NCI-H1694 treated with DMSO at 0.1 percent for 48 hours (cell line): Measurements from ENCODE around the gene DNAAF9.

Experiments used
- DNase-seq: peaks from one replicate; lab custom pipeline; 2025; lab: John Stamatoyannopoulos, UW

The DNAAF9 gene

DNA sequence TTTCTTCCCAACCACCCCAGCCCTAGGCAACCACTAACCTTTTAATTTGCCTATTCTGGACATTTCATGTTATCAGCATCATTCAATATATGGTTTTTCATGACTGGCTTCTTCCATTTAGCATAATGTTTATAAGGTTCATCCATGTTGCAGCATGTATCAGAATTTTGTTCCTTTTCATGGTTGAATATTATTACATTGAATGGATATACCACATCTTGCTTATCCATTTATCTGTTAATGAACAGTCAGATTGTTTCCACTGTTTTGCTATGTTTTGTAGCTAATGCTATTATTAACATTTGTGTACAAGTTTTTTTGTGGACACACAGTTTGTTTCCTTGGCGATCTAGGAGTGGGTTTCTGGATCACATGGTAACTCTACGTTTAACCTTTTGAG, 3.0 kb upstream of the DNAAF9 start:
- no peak for DNase-seq

DNA sequence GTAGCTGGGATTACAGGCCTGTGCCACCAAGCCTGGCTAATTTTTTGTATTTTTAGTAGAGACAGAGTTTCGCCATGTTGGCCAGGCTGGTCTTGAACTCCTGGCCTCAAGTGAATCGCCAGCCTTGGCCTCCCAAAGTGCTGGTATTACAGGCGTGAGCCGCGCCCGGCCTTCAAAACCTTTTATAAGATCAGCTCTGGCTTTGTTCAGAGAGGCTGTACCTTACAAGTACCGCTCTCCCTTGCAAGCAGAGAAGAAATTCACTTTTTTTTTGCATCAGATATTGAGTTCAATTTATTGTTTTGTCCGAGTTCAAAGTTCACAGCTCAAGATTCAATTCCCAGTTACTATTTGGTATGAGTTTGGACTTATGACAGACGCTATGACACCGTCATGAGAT, 1.9 kb upstream of the DNAAF9 start:
- no peak for DNase-seq

DNA sequence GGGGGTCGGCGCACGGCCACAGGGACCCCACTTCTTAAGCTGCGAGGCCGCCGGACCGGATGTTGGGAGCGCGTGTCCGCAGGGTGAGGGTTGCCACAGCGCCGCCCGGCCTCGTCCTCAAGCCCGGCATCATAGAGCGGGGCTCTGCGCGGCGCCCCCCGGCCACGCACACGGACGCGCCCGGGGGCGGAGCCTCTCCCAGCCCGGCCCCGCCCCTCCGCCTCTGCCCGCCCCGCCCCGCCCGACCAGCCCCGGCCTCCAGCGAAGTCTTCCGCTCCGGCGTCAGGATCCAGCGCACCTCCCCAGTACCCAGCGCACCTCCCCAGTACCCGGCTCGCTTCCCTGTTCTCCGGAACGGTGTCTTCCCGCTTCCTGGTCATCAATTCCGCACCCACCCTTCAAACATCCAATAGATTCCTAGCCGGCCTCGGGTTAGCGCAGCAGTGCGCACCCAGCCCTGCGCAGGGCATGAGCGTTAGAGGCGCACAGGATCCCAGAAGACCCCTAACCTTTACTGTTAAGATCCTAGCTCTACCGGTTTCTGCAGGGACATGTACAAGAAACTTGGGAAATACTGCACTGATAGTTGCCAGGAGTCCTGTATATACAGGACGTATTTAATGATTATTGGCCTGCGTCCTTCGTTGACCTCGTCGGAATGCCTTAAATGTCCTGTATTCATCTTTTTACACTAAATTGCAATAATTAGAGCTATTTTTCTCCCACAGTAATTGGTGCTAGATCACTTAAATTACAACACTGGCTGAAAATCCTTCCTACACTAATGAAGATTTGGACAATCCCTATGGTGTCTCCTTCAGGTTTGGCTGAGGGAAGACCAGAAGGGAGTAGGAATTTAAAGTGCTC, 535 bp upstream of the DNAAF9 start:
- peak; percentile 85 for DNase-seq

DNA sequence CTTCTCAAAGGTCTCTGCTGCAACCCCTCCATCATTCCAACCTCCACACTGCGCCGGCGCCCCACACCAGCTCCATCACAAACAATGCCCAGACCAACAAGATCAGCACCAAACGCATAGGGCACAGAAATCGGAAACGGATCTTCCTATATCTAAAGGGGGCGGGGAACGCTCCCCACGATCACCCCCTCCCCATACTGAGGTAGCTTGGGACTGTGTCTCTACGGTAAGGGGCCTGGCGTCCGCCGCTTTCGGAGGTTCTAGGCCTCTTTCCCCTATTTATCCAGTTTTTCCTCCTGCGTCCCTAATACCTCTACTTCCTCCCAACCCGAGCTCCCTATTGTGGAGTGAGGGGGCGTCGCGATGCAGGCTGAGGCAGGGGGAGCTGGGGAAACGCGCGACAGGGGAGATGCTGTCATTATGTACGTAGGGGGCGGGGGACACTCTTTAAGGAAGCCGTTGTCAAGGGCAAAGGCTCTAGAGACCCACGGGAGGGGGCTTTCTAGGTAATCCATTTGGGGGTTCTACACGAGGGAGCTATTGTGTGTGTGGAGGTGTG, 909 bp downstream of the DNAAF9 start:
- peak; percentile 24 for DNase-seq

GRCh38 chr20:3405696-3406358, 1.6 kb downstream of the DNAAF9 start:
- no peak for DNase-seq

GRCh38 chr20:3405139-3405538, 2.3 kb downstream of the DNAAF9 start:
- no peak for DNase-seq

DNA sequence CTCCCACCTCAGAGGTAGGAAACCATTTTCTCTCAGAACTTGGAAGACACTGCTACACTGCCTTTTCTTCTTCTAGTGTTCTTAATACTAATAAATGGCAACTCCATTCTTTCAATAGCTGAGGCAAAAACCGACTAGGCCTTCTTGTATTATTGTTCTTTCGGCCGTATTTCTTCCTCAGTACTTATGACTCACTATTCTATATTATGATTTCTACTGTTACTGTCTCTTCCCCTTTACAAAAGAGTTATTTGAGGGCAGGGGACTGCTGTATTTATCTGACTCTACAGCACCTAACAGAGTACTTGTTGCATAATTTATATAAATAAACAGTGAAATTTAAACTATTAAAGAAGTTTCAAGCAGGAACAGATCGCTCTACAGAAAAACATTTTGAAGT, 3.1 kb downstream of the DNAAF9 start:
- DNase-seq = no peak

- DNase-seq = no peak
These were observed 3.7 kb downstream of the DNAAF9 start for GRCh38 chr20:3403741-3404140.

GRCh38 chr20:3402453-3402852, 5.0 kb downstream of the DNAAF9 start:
- no peak for DNase-seq

DNA sequence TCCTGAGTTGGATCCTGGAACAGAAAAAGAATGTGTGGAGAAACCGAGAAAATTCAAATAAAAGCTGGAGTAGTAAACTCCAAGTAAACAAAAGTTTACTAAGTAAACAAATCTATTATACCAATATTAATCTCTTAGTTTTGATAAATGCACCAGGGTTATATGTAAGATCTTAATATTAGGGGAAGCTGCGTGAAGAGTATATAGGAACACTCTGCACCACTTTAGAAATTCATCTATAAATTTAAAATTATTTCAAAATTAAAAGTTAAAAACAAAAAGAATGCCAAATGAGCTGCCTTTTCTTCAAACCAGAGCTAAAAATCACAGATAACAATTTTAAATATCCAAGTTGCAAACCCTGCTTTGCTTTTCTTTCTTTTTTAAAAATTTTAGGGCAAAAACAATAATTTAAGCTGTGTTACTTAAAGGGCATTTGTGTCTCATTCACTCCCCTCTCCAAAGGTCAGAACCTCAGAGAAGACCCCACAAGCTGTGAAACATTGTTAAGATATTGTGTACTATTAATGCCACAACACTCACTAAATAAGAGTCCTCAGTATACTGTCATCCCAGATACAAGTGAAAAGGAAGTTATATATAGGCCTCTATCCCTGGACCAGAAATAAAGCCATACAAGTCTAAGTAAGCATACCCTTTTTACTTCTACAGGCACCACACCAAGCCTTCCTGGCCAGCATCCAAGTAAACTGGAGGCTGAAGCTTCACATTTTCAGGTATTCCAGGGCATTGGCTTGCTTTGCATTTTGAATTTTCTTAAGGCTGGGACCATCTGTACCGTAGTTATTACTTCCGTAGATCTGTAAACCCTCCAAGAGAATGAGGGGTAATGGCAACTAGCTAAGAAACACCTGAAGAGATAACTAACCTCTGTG, 7.0 kb downstream of the DNAAF9 start:
- DNase-seq = no peak

- DNase-seq = no peak
These were observed 8.7 kb downstream of the DNAAF9 start for GRCh38 chr20:3398681-3399252.

DNA sequence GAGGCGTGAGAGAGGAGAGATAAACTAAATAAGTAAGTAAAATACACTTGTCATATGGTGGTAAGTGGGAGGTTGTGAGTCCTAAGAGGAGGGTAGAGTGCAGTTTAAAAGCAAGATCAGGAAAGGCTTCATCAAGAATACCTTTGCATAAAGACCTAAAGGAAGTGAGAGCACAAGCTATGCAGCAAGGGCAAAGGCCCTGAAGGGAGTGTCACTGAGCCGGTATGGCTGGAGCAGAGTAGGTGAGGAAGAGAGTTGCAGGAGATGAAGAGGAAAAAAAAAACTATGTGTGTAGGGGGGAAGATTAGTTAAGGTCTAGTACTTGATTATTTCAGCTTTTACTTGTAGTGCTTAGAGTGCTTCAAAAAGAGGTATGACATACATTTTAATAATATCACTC, 11.0 kb downstream of the DNAAF9 start:
- DNase-seq = no peak

GRCh38 chr20:3392756-3393155, 14.7 kb downstream of the DNAAF9 start:
- no peak for DNase-seq

DNA sequence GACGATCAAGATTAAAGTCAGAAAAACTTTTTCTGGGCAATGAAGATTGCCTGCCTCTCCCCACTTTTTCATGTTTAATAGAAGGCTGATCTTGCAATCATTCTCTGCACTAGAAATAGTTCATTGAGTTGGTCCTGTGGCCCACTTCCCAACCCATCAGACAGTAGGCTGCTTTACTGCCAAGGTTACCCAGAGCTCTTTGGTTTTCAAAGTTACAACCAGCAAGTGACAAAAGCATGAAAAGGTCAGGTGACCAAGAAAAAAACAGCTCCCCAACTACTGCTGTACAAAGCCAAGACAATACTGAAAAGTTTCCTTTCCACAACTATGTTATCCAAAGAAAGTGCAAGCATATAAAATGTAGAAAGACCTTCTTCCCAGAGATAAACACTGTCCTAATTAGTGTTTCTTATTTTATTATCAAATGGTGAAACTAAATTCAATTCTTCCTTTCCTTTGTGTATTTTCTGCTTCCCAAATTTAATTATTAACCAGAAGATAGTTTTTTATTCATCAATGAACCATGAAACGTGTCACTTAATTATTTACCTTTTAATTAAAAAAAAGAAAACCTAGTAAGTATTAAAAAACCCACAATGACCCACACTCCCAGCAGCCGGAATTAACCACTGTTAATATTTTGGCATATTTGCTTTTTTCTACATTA, 16.6 kb downstream of the DNAAF9 start:
- no peak for DNase-seq

DNA sequence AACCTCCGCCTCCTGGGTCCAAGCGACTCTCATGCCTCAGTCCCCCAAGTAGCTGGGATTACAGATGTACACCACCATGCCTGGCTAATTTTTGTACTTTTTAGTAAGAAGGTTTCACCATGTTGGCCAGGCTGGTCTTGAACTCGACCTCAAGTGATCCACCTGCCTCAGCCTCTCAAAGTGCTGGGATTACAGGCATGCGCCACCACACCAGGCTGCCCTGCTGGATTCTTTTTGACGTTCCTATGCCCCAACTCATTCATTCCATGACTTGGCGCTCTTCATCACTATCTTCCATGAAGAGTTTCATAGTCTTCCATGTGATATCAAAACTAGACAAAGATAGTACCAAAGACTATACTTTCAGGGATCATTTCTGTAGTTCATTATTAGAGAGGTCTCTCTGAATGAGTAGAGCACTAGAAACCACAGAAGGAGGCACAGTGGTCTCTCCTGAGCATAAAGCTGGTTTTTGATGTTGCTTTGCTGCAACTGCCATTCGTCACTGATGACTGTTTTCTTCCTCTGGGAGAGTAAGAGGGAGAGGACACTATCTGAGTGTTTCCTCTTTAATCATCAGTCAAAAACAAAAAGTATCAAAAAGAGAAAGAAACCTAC, 23.5 kb downstream of the DNAAF9 start:
- DNase-seq = no peak

DNA sequence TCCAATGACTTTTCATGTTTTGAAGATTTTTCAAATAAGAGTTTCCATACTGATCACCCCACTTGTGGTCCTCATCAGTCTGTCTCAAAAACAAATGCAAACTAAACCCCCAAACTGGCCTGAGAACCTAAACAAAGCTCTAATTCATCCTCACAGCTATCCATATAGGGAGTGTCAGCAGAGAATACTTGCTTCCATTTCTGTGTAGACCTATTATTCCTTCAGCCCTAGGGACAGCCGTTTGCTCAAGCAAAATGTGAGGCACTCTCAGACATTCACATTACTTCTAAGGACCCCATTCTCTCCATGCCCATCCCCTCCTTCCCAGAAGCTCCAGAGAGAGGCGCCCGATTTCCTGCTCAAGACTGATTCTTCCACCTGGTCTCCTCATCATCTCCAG, 24.6 kb downstream of the DNAAF9 start:
- DNase-seq = no peak

DNA sequence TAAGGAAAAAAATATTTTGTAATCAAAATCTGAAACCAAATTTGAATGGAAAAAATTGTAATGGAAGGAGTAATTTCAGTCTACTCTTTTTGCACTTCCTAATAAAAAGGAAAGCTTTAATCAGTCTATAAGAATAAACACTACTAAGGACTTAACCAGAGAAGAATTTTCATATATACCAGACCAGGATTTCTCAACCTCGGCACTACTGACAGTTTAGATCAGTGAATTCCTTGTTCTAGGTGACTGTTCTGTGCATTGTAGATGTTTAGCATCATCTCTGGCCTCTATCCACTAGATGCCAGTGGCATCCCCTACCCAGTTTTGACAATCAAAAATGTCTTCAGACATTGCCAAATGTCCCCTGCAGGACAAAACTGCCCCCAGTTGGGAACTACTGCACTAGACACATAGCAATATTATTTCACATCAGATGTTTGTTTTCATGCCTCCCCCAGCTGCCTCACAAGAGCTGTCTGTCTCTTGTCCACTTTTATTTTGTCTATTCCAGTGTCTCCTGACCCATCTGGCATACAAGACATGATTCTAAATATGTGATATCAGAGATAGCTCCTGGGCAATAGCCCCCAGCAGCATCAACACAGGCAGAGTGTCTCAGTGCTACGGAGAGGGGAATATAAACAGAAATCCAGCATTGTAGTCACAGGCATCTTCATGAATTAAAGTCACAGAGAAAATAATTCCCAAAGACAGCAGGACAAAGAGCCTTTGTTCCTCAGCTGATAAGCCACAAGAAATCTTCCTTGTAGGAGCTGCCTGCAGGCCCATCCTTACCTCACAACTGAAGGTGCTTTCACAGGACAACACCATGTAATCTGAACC, 27.0 kb downstream of the DNAAF9 start:
- no peak for DNase-seq

- DNase-seq = no peak
These were observed 29.3 kb downstream of the DNAAF9 start for GRCh38 chr20:3378138-3378537.

DNA sequence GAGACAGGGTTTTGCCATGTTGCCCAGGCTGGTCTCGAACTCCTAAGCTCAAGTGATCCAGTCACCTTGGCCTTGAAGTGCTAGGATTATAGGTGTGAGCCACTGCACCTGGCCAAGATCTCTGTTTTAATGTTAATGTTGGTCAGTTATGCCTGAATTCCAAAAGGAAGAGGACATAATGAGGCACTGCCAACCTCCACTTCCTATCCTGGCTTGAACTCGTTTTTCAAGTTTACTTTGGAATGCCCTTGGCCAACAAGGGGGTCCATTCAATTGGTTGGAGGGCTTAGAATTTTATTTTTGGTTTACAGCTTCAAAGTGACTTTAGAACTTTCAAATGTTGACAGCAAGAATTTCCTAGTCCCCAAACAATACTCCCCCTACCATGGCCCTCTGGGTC, 29.8 kb downstream of the DNAAF9 start:
- no peak for DNase-seq

- DNase-seq = no peak
These were observed 33.2 kb downstream of the DNAAF9 start for GRCh38 chr20:3374296-3374695.
